GM12878 (cell line): ENCODE data around the gene LEKR1. TPM values are rescaled to one million over a fixed set of nuclear protein-coding genes. Genes with fewer than 3 reads are reported as not detected.

Source experiments
- ASH2L ChIP-seq: fragments of 300-600, 200-600 bp; sonication (generic); IDR thresholded peaks from 2 replicates; pipeline ENCODE4 v1.6.1; 2017; ENCODE audit warnings: low read depth, mild to moderate bottlenecking, borderline replicate concordance
- ATF2 ChIP-seq: IDR thresholded peaks from 2 replicates; pipeline ENCODE4 v1.6.1; 2012; ENCODE audit warnings: low read length, inconsistent platforms
- BCL11A ChIP-seq: IDR thresholded peaks from 2 replicates; pipeline ENCODE4 v1.6.1; 2011; ENCODE audit warnings: low read depth, low read length
- CUX1 ChIP-seq: IDR thresholded peaks from 2 replicates; pipeline ENCODE4 v1.6.1; 2012; ENCODE audit warnings: improper control_type of control experiment, low read depth, low read length; ENCODE audit not compliant: insufficient replicate concordance
- GABPA ChIP-seq: IDR thresholded peaks from 2 replicates; pipeline ENCODE4 v1.6.1; 2014; ENCODE audit warnings: antibody characterized with exemption, low read depth, mild to moderate bottlenecking, inconsistent platforms
- HDGF ChIP-seq: fragments of 450-650 bp; IDR thresholded peaks from 2 replicates; pipeline ENCODE4 v1.6.1; 2016; ENCODE audit warnings: antibody characterized with exemption
- IRF4 ChIP-seq: IDR thresholded peaks from 2 replicates; pipeline ENCODE4 v1.6.1; 2011; ENCODE audit warnings: low read depth, low read length
- JUND ChIP-seq: IDR thresholded peaks from 2 replicates; pipeline ENCODE4 v1.6.1; 2012; ENCODE audit warnings: low read depth, mild to moderate bottlenecking, low read length, improper control_type of control experiment, moderate library complexity
- MEF2A ChIP-seq: IDR thresholded peaks from 2 replicates; pipeline ENCODE4 v1.6.1; 2011; ENCODE audit warnings: low read depth, mild to moderate bottlenecking, low read length, moderate library complexity; ENCODE audit not compliant: insufficient read depth
- MLLT1 ChIP-seq: fragments of 450-650 bp; IDR thresholded peaks from 2 replicates; pipeline ENCODE4 v1.6.1; 2016; ENCODE audit warnings: mild to moderate bottlenecking
- RB1 ChIP-seq: fragments of 450-650 bp; formaldehyde crosslinking; IDR thresholded peaks from 2 replicates; pipeline ENCODE4 v1.6.1; 2017; ENCODE audit warnings: mild to moderate bottlenecking, borderline replicate concordance
- RCOR1 ChIP-seq: conservative IDR thresholded peaks from 2 replicates; pipeline ENCODE4 v1.6.1; 2012; ENCODE audit warnings: low read depth, low read length, improper control_type of control experiment
- SP1 ChIP-seq: IDR thresholded peaks from one replicate; pipeline ENCODE4 v1.6.1; 2011; ENCODE audit warnings: low read depth, low read length
- SREBF1 ChIP-seq: IDR thresholded peaks from 2 replicates; pipeline ENCODE4 v1.6.1; 2012; ENCODE audit warnings: mild to moderate bottlenecking, low read length
- SUZ12 ChIP-seq: fragments of 200-600 bp; sonication (generic); IDR thresholded peaks from one replicate; pipeline ENCODE4 v1.6.1; 2018; ENCODE audit warnings: antibody characterized with exemption, mild to moderate bottlenecking; ENCODE audit not compliant: unreplicated experiment
- TCF12 ChIP-seq: IDR thresholded peaks from 2 replicates; pipeline ENCODE4 v1.6.1; 2011; ENCODE audit warnings: low read depth, mild to moderate bottlenecking, low read length
- ZNF274 ChIP-seq: IDR thresholded peaks from one replicate; pipeline ENCODE4 v1.8.0; 2011; ENCODE audit not compliant: insufficient read length, insufficient read depth
- ZSCAN29 ChIP-seq: fragments of 450-650 bp; IDR thresholded peaks from 2 replicates; pipeline ENCODE4 v1.6.1; 2017; ENCODE audit warnings: mild to moderate bottlenecking, moderate library complexity
- polyA plus RNA-seq, 11 experiments: library from polyadenylated mRNA; depleted of rRNA in 4 of 11; unstranded in 6 of 11; stranded (reverse) in 5 of 11; fragments of >200 nt; fragmentation: Nextera tagmentation in 4 of 11; fragmentation: Illumina TruSeq in 1 of 11; extraction: Ambion mirVana in 4 of 11; extraction: Trizol in 1 of 11; gene quantifications; 1 replicate in 1 of 11; 2 replicates in 10 of 11; pipeline versions ENCODE4 v1.2.1 to v1.2.3, GENCODE V29; 2011 to 2016; ENCODE audit warnings: inconsistent platforms in 2 of 11, missing spikeins in 2 of 11, low read depth in 1 of 11
- total RNA-seq, 4 experiments: library from RNA; depleted of rRNA in 3 of 4; stranded (reverse); fragments of >200 nt in 3 of 4; fragmentation: Illumina TruSeq in 1 of 4; extraction: Trizol in 1 of 4; gene quantifications; 2 replicates each; pipeline versions ENCODE4 v1.2.1 to v1.2.3, GENCODE V29; 2013 to 2021
- TF ChIP-seq, protein P1 (sequence below): fragments of 450-650 bp; IDR thresholded peaks from 2 replicates; pipeline ENCODE4 v1.6.1; 2017; ENCODE audit warnings: mild to moderate bottlenecking, moderate library complexity
- TF ChIP-seq, protein P2 (sequence below): IDR thresholded peaks from 2 replicates; pipeline ENCODE4 v1.6.1; 2011; ENCODE audit warnings: low read depth, mild to moderate bottlenecking, low read length, moderate library complexity, borderline replicate concordance; ENCODE audit errors: extremely low read depth

LEKR1 gene
- total and polyA plus RNA-seq, 10 of the 15 experiments (the other 5 are each of a cell fraction or from before 2014, with no cell fraction given) = 0.48 to 3.2 (median 1.3) TPM

DNA sequence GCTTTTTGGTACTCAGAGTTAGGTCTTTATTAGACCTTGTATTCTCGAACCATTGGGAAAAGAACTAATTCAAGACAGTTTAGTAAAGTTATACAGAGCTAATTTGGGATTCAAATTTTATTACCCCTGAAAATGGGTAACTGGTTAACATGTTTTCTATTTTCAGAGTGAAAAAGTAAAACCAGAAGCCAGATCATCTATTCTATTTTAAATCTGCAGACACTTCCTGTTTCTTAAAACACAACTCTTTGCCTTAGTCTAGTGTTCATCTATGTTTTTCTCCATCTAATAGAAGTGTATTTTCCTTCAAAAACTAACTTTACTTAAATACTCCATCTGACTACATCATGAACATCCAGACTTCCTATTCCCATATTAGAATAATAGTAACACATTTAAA, 220.4 kb downstream of the LEKR1 start (continued):
- TF ChIP-seq ZNF274 (no peak), ASH2L (no peak), ZSCAN29 (no peak), GABPA (no peak), BCL11A (no peak), SUZ12 (no peak), ATF2 (0 out of 2 replicates have a peak, but pooled peaks have one; percentile 21), IRF4 (no peak), RCOR1 (no peak), SP1 (no peak), MLLT1 (no peak), SREBF1 (no peak), JUND (no peak), RB1 (no peak), TCF12 (no peak), CUX1 (no peak), HDGF (no peak), MEF2A (peak; percentile 79)
- TF ChIP-seq, protein P1, sequence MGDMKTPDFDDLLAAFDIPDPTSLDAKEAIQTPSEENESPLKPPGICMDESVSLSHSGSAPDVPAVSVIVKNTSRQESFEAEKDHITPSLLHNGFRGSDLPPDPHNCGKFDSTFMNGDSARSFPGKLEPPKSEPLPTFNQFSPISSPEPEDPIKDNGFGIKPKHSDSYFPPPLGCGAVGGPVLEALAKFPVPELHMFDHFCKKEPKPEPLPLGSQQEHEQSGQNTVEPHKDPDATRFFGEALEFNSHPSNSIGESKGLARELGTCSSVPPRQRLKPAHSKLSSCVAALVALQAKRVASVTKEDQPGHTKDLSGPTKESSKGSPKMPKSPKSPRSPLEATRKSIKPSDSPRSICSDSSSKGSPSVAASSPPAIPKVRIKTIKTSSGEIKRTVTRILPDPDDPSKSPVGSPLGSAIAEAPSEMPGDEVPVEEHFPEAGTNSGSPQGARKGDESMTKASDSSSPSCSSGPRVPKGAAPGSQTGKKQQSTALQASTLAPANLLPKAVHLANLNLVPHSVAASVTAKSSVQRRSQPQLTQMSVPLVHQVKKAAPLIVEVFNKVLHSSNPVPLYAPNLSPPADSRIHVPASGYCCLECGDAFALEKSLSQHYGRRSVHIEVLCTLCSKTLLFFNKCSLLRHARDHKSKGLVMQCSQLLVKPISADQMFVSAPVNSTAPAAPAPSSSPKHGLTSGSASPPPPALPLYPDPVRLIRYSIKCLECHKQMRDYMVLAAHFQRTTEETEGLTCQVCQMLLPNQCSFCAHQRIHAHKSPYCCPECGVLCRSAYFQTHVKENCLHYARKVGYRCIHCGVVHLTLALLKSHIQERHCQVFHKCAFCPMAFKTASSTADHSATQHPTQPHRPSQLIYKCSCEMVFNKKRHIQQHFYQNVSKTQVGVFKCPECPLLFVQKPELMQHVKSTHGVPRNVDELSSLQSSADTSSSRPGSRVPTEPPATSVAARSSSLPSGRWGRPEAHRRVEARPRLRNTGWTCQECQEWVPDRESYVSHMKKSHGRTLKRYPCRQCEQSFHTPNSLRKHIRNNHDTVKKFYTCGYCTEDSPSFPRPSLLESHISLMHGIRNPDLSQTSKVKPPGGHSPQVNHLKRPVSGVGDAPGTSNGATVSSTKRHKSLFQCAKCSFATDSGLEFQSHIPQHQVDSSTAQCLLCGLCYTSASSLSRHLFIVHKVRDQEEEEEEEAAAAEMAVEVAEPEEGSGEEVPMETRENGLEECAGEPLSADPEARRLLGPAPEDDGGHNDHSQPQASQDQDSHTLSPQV = no peak
- TF ChIP-seq, protein P2, sequence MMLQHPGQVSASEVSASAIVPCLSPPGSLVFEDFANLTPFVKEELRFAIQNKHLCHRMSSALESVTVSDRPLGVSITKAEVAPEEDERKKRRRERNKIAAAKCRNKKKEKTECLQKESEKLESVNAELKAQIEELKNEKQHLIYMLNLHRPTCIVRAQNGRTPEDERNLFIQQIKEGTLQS = no peak
- TF ChIP-seq, all 136 proteins: peak for 5
